Right cardiac atrium (tissue), 5 donors: ENCODE data around the gene PHAF1. TPM values are rescaled to one million over a fixed set of nuclear protein-coding genes. Genes with fewer than 3 reads are reported as not detected.

Source experiments
- ATAC-seq, 2 donors: fragments of 200-7000 bp; cut with Tn5 transposase; one replicate each; pipeline versions ENCODE4 v1.8.0 to v1.9.1; 2020; ENCODE audit warnings: moderate library complexity in 2 of 2, mild to moderate bottlenecking in 1 of 2
- DNase-seq, 3 donors: peaks; one replicate each; pipeline ENCODE4 v3.0.0-alpha.2; 2020
- H3K27ac ChIP-seq: one replicate; pipeline ENCODE4 v1.5.1; 2013; ENCODE audit warnings: mild to moderate bottlenecking, low read length, control low read depth, moderate library complexity
- H3K27me3 ChIP-seq: one replicate; pipeline ENCODE4 v1.6.1; 2013; ENCODE audit not compliant: control insufficient read depth, insufficient read depth
- H3K4me1 ChIP-seq: one replicate; pipeline ENCODE4 v1.6.1; 2013; ENCODE audit warnings: low read length; ENCODE audit not compliant: control insufficient read depth, insufficient read depth
- H3K4me3 ChIP-seq: one replicate; pipeline ENCODE4 v1.5.1; 2013; ENCODE audit warnings: low read length, control low read depth
- H3K9me3 ChIP-seq: one replicate; pipeline ENCODE4 v1.6.1; 2013; ENCODE audit warnings: low read length; ENCODE audit not compliant: control insufficient read depth
- WGBS: extraction: QIAGEN DNeasy Blood & Tissue Kit; methylation state at CpG from one replicate; pipeline ENCODE4 v1.1.7; 2013; 5-methylcytosine and 5-hydroxymethylcytosine counted together
- intact Hi-C, 4 donors: fragments of 100-400 bp; cut with DNase I; formaldehyde crosslinking; loops; one replicate each; pipeline versions ENCODE4 v1.11.0 to v1.14.0; 2022 to 2023
- polyA plus RNA-seq: library from polyadenylated mRNA; stranded (reverse); fragments of 200-250 nt; gene quantifications from one replicate; pipeline ENCODE4 v1.2.3, GENCODE V29; 2013
- total RNA-seq, 4 donors: library from RNA; stranded (reverse); fragmentation: NEBNext Ultra II Directional; extraction: Animal tissue kit (Norgen Biotek cat#: 25700); gene quantifications; one replicate each; pipeline ENCODE4 v1.2.1, GENCODE V29; 2021
- donor health status: healthy with polysubstance abuse.
- donor health status: DM: no; HTN: yes; CAD: no.
- donor health status: DM: no; HTN: no; CAD: no.
- donor health status: DM: no; HTN: yes; CAD: no; lungs with severe emphysema.
- donor health status: DM: yes; HTN: yes; CAD: no.

PHAF1 gene
- total and polyA plus RNA-seq, 5 donors: 7.1 to 11.8 (median 11.6) TPM

DNA sequence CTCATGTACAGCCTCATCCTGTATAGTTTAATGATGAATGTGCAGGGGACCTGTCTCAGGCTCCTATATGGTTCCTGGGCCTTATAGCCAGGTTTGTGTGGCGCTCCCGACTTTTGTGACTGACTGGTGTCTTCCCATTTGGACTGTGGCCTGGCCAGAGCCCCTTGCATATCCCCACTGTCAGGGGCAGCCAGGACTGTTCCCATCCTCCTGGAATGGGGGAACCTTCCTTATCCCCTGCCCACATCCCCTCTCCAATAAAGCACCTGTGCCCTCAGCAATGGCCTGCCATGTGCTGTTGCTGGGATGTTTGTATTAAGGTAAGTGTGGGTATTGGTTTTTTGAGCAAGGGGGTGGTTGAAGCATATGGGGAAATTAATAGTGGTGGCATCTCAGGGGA lies 38.5 kb downstream of the PHAF1 start:
- WGBS: 89% methylated on average over 2 of the region's 2 CpGs
- DNase-seq: no peak
- H3K9me3 ChIP-seq: no peaks in the 10 kb centered on the region
- no peak overlapping the region for H3K4me3 ChIP-seq
- H3K27ac ChIP-seq: no peak overlapping the region
- intact Hi-C loops: loop anchor here in 1 of 4 donors (5.0 kb wide), 1 partner anchor 36 kb away; no protein-coding TSS in a partner anchor
- no peaks in the 10 kb centered on the region for H3K4me1 ChIP-seq
- no peak for ATAC-seq
- no peaks in the 10 kb centered on the region for H3K27me3 ChIP-seq

DNA sequence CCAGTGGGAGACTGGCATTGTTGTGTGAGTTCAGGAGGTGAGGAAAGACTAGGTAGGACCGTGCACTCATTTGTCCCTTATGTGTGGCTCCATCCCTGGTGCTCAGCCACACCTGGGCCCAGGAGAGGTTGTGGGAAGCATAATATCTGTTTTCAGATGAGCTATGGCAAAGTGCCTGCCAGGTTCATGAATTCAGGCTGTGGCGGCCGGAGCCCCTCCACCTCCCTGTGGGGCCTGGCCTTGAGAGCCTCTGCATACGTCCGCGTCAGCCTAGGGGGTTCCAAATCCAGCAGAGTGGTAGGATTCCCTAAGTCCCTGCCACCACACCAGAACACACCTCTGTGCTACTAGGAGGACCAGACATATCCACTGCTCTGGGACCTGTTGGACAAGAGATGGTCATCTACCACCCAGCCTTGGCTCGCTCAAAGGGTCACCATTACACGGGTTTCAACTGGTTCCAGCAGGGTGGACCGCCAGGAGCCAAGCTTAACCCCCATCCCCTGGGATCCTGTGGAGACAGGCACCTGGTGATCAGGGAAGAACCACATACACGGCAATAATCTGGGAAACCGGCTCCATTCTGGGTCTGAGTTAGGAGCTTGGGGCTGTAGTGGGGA lies 39.0 kb downstream of the PHAF1 start:
- H3K4me1 ChIP-seq: no peaks in the 10 kb centered on the region
- ATAC-seq (no peak), DNase-seq (peak in 1 of 3 donors; percentile 45)
- no peaks in the 10 kb centered on the region for H3K9me3 ChIP-seq
- 84% methylated on average over 11 of the region's 11 CpGs for WGBS
- no peak overlapping the region for H3K4me3 ChIP-seq
- no peak overlapping the region for H3K27ac ChIP-seq
- intact Hi-C loops: loop anchor here in 1 of 4 donors (5.0 kb wide), 1 partner anchor 36 kb away; no protein-coding TSS in a partner anchor
- no peaks in the 10 kb centered on the region for H3K27me3 ChIP-seq

DNA sequence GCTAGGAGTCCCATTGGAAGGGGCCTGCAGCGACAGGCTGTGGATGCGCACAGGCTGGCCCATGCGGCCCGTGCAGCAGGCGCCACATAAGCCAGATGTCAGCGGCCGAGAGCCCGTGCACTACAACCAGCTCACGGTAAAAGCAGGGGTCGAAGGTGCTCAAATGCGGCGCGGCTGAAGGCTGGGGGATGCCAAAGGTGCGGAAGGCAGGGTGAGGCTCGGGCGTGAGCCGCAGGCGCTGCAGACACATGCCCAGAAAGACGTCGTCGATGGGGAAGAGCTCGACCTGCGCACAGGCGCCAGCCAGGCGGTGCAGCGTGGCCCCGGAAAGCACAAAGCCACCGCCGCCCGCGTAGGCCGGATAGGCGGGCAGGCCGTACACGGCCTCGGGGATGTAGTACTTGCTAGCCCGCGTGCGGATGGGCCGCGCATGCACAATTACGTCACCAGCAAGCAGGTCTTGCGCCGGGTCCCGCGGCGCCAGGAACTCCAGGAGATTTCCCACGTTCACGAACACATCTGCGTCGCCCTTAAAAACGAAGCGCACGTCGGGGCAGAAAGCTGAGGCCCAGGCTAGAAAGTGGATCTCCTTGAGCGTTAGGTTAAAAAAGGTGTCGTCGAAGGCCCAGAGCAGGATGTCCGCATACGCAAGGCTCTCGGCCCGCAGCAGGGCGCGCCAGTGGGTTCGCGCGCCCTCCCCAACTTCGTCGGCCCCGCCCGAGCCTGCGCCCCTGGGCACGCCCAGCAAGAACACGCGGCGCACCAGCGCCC lies 39.7 kb downstream of the PHAF1 start:
- intact Hi-C loops: loop anchor here in 2 of 4 donors (2.0 to 5.0 kb wide), 2 partner anchors 37 to 173 kb away; no protein-coding TSS in a partner anchor
- Histone ChIP-seq H3K4me1 (no peaks in the 10 kb centered on the region), H3K27me3 (no peaks in the 10 kb centered on the region), H3K4me3 (no peak overlapping the region), H3K9me3 (no peaks in the 10 kb centered on the region), H3K27ac (no peak overlapping the region)
- 69% methylated on average over 77 of the region's 77 CpGs for WGBS
- ATAC-seq (no peak), DNase-seq (peak in 1 of 3 donors; percentile 74)

DNA sequence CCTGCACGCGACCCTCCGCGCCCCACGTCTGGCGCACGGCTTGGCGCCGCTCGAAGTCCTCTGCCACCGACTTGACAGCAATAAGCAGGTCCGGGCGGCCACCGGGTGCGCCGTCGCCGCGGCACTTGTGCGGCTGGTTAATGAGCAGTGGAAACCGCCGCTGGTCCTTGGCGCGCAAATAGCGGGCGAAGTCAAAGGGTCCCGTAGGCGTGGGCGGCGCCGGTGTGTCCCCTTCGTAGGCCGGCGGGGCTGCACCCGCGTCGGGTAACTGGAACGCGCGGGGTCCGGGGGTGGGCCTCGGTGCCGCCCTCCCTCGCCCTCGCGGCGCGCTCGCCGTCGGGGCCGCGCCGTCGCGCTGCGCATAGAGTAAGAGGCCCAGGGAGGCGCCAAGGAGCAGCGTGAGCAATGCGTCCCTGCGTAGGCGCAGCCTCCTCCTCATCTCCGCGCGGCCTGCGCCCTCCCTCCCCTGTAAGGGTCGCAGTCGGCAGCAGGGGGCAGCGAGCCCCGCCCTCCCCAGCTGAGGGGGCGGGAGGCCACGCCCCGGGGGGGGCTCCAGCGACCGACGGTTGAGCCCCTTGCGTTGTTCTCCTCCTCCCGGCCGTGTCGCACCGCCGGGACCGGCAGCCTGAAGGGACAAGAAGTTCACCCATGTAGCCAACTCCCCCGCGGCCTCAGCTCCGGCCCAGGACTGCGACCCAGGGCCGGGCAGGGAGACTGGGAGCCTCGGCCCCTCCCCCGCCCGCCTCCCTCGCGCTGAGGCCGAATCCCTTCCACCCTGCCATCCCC lies 40.5 kb downstream of the PHAF1 start:
- intact Hi-C loops: loop anchor here in 1 of 4 donors (2.0 kb wide), 1 partner anchor 173 kb away; no protein-coding TSS in a partner anchor
- ATAC-seq (peak; percentile 72 to 75), DNase-seq (peak; percentile 78 to 91 (median 89))
- WGBS: 8% methylated on average over 94 of the region's 94 CpGs
- Histone ChIP-seq H3K4me1 (peaks cover 3% of the 10 kb centered on the region), H3K27ac (peak overlapping the region; percentile 68), H3K9me3 (no peaks in the 10 kb centered on the region), H3K4me3 (peak overlapping the region; percentile 56), H3K27me3 (no peaks in the 10 kb centered on the region)

DNA sequence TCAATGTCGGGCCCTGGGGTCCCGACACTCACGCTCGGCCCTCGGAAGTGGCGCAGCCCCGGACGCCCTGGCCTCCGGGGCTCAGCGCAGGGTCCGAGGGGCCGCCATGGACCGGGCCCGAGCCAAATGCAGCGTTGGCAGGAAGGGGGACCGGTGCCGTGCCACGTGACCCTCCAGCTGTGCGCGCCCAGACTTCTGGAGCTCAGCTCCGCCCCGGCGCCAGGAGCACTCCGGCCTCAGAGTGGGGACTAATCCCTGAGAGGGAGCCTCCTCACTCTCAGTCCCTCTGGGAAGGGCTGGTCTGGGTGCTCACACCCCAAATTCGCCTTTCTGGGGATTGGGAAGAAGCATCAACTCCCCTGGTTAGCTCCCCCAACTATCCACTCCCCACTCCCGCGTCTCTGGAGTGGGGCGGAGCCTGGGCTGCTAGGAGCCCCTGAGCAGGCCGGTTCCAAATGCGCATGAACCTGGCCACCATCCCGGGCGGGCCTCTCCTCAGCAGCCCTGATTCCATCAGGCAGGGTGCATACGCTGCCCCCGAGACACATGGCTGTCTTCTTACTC lies 41.2 kb downstream of the PHAF1 start, which contains the start of gene B3GNT9:
TSS of gene B3GNT9 (minus strand) at position 166 of the 564 bp plus-strand sequence. CDS start 513 bp downstream, outside the sequence.
- intact Hi-C loops: loop anchor here in 1 of 4 donors (2.0 kb wide), 1 partner anchor 174 kb away; no protein-coding TSS in a partner anchor
- Histone ChIP-seq H3K27me3 (no peaks in the 10 kb centered on the region), H3K4me1 (peaks cover 3% of the 10 kb centered on the region), H3K9me3 (no peaks in the 10 kb centered on the region), H3K27ac (peak within 1 kb of the TSS; percentile 68), H3K4me3 (peak within 1 kb of the TSS; percentile 56)
- 1% methylated on average over 34 of the region's 34 CpGs for WGBS
- DNase-seq (peak; percentile 88 to 95 (median 94)), ATAC-seq (peak; percentile 85 to 86)

DNA sequence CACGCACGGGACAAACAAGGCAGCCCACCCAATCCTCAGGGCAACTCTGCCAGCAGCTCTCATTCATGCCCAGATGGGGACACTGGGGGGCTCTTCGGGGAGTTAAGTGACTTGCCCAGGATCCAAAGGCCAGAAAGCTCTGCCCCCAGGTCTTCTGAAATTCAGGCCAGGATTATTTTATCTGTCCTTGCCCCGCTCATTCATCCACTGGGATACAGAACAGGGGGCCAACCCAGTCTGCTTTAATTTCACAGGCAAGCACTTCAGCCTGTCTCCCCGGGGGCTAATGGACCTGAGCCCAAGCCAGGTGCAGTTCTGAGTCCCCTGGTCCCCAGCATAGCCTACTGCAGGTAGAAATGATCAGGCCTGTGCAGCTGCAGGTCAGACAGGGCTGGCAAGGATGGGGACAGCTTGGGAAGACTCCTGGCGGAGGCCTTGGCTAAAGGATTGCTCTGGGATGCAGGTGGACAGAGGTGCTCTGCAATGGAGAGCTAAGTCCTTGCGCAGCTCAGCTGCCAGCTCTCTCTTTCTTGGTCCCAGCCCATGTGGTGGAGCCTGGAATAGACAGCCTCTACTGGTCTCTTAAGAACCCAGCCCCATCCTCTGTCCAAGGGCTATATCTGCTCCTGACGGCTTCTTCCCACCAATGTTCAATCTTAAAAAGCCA lies 41.8 kb downstream of the PHAF1 start:
- WGBS: 54% methylated on average over 8 of the region's 8 CpGs

DNA sequence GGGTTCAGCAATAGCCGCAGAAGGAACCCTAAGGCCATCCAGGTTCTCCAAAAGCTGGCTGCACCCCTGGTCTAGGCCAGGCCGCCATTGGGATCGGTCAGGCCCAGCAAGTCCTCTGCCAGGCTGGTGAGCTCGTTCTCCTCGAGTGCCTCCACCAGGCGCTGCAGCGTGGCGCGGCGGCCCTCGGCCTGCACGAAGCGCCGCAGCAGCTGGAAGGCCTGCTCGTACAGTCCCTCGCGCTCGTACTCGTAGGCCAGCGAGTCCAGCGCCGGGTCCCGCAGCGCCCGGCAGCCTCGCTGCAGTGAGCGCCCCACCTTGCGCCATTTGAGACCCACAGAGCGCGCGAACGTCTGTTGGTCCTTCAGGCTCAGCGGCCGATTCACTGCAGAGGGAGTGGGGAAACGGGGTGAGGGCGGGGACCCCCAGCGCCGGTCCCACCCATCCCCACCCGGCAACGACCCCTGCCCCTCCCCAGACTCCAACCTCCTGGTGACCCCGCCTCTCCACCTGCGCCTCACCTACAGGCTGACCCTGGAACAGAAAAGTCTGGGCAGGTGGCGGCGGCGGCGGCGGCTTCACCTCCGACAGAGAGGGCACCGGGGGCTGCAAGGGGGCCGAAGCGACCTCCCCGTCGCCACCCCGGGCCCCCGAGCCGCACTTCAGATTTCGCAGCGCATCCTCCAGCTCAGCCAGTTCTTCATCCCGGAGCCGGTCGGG lies 45.0 kb downstream of the PHAF1 start:
- no peak overlapping the region for H3K27ac ChIP-seq
- WGBS: 33% methylated on average over 61 of the region's 61 CpGs
- intact Hi-C loops: loop anchor here in 2 of 4 donors (2.0 to 5.0 kb wide), 2 partner anchors 177 to 178 kb away; no protein-coding TSS in a partner anchor
- DNase-seq: peak in 1 of 3 donors; percentile 49
- H3K9me3 ChIP-seq: no peaks in the 10 kb centered on the region
- no peaks in the 10 kb centered on the region for H3K27me3 ChIP-seq
- H3K4me1 ChIP-seq: peaks cover 5% of the 10 kb centered on the region
- H3K4me3 ChIP-seq: no peak overlapping the region
- no peak for ATAC-seq

More for the DNA sequence above, 41.8 kb downstream of the PHAF1 start:
- no peak overlapping the region for H3K4me3 ChIP-seq
- H3K4me1 ChIP-seq: peaks cover 3% of the 10 kb centered on the region
- H3K27me3 ChIP-seq: no peaks in the 10 kb centered on the region
- intact Hi-C loops: loop anchor here in 1 of 4 donors (2.0 kb wide), 1 partner anchor 175 kb away; no protein-coding TSS in a partner anchor
- DNase-seq (peak in 1 of 3 donors; percentile 62), ATAC-seq (no peak)
- H3K9me3 ChIP-seq: no peaks in the 10 kb centered on the region
- H3K27ac ChIP-seq: no peak overlapping the region

DNA sequence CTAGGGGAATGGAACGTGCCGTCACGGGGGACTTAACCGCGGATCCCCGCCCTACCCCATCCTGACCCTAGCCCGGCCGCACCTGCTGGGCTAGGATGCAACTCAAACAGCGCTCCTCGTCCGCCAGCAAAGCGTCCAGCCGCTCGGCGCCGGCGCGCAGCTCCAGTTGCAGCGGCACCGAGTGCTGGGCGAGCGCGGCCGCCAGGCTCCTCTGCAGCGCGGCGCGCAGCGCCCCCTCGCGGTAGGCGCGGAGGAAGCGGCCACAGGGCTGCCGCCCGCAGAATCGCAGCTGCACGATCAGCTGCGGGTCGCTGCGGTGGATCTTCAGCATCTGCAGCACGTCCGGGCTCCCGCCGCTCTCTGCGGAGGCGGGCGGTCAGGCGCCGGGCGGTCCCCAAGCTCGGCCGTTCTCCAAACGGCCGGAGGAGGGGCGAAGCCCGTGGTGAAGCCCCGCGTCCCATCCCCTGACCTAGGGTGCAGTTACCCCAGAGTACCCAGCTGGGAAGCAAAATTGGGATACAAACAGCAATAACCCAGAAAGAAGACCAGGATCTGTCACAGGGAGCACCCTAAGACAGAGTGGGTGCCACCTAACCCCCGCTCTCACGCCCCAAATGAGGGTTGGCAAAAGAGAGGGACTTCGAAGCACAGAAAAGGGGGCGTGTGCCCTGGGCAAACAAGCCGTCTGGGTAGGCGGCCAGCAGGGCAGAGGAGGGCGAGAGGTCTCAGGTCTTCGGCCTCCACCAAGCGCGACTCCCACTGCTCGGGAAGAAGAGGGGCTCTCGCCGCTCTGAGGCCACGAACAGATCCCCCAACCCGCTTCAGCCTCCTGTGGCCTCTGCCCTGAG lies 45.8 kb downstream of the PHAF1 start:
- intact Hi-C loops: loop anchor here in 3 of 4 donors (2.0 to 5.0 kb wide), 2 partner anchors 178 to 179 kb away; no protein-coding TSS in a partner anchor

More for the DNA sequence above, 45.8 kb downstream of the PHAF1 start:
- DNase-seq (peak; percentile 80 to 93 (median 92)), ATAC-seq (peak; percentile 54 to 59)
- Histone ChIP-seq H3K9me3 (no peaks in the 10 kb centered on the region), H3K4me1 (peaks cover 5% of the 10 kb centered on the region), H3K27ac (no peak overlapping the region), H3K27me3 (no peaks in the 10 kb centered on the region), H3K4me3 (no peak overlapping the region)
- WGBS: 12% methylated on average over 74 of the region's 74 CpGs
